Spleen (tissue), 7 donors: Measurements from ENCODE around the gene HACD3.

Source experiments
- POLR2A ChIP-seq, 3 donors: fragments of 450-650 bp; IDR thresholded peaks; one replicate each; pipeline ENCODE4 v1.5.1; 2017; ENCODE audit warnings: antibody characterized with exemption in 3 of 3, mild to moderate bottlenecking in 1 of 3
- POLR2AphosphoS5 ChIP-seq, 3 donors: sonication (generic); formaldehyde crosslinking; IDR thresholded peaks; one replicate each; pipeline ENCODE4 v1.5.1; 2017; ENCODE audit warnings: antibody characterized with exemption in 3 of 3
- TF ChIP-seq, protein P1 (sequence below), 11 experiments: fragments of 200-600 bp in 7 of 11; fragments of 450-650 bp in 4 of 11; sonication (generic) in 4 of 11; IDR thresholded peaks in 8 of 11; conservative IDR thresholded peaks in 3 of 11; 1 replicate in 7 of 11; 2 replicates in 4 of 11; pipeline versions ENCODE4 v1.4.0 to v1.8.0; 2016 to 2021; ENCODE audit warnings: antibody characterized with exemption in 11 of 11, inconsistent platforms in 4 of 11, mild to moderate bottlenecking in 1 of 11
- donor health status: DM: no; HTN: no; CAD: no; lungs with moderate emphysema.
- donor health status: DM: no; HTN: no; CAD: no.
- donor health status: DM: no; HTN: no; CAD: no.

DNA sequence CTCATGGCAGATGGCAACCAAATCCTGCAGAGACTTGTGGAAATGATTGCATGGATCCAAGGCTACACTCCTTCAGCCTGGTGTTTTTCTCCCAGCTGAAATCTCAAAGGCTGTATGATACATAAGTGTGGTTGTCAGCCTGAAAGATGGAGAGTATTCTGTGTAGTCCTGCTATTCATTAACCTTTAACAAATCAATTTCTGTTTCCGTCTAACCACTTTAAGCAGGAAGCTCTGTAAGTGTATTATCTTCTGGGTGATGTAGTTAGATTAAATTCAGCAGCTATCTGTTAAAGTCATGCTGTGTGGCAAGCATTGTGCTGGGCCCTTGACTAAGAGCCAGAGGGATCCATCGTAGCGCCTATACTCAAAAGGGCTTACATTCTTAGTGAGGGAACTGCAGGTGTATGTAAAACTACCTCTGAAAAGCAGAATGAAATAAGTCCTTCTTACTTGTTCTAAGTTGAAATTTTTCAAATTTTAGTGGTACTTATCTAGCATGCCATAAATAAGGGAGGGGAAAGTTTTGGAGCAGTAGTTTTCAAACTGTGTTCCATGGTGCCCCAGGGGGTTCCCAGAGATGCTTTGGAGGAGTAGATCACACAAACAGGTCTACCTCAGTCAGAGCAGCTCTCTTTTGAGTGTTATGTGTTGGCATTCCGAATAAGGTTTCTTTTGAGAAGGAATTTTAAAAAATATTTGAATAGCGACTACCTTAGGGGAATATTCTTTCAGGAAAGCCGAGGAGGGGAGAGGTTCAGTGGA is 28.9 kb downstream of the HACD3 start:
- TF ChIP-seq, protein P1, sequence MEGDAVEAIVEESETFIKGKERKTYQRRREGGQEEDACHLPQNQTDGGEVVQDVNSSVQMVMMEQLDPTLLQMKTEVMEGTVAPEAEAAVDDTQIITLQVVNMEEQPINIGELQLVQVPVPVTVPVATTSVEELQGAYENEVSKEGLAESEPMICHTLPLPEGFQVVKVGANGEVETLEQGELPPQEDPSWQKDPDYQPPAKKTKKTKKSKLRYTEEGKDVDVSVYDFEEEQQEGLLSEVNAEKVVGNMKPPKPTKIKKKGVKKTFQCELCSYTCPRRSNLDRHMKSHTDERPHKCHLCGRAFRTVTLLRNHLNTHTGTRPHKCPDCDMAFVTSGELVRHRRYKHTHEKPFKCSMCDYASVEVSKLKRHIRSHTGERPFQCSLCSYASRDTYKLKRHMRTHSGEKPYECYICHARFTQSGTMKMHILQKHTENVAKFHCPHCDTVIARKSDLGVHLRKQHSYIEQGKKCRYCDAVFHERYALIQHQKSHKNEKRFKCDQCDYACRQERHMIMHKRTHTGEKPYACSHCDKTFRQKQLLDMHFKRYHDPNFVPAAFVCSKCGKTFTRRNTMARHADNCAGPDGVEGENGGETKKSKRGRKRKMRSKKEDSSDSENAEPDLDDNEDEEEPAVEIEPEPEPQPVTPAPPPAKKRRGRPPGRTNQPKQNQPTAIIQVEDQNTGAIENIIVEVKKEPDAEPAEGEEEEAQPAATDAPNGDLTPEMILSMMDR (IDR thresholded peaks at IDR 0.05 in 8 of 11, conservative IDR thresholded peaks at IDR 0.05 in 3 of 11) = no peak
- TF ChIP-seq POLR2A (IDR thresholded peaks at IDR 0.05) (no peak), POLR2AphosphoS5 (IDR thresholded peaks at IDR 0.05) (no peak)
